GM12874 (cell line): ENCODE results near the gene MOV10.

Source experiments
- TF ChIP-seq, protein P1 (sequence below): IDR thresholded peaks from 2 replicates; pipeline ENCODE4 v1.5.1; 2011; ENCODE audit warnings: low read depth, mild to moderate bottlenecking, control low read depth, low read length, moderate library complexity; ENCODE audit not compliant: insufficient read depth

Gene MOV10

DNA sequence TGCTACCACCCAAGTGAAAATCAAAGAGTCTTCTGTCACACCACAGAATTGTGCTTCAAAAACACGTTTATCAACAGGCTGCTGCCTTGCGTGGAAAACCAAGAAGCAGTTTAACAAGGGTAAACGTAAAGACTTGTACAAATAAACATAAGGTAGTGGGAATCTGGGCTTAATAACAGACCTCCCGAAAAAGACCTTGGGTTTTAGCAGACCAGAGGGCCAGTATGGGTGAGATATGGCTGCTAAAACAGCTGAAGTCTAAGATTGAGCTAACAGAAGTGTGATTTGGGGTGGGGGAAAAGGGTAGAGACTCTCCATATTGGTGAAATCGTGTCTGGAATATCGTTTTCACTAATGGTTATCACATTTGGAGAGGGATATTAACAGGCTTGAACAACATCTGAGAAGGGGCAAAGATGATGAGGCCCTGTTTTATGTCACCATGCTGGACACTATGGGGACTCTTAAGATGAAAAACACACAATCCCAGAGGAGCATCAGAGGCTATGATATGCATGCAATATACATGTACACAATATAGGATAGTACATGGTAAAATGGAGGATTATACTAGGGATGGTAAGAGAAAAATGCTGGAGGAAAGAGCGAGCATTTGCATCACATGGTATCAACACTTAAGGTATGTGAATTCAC is 1.4 kb downstream of the MOV10 start:
- TF ChIP-seq, protein P1, sequence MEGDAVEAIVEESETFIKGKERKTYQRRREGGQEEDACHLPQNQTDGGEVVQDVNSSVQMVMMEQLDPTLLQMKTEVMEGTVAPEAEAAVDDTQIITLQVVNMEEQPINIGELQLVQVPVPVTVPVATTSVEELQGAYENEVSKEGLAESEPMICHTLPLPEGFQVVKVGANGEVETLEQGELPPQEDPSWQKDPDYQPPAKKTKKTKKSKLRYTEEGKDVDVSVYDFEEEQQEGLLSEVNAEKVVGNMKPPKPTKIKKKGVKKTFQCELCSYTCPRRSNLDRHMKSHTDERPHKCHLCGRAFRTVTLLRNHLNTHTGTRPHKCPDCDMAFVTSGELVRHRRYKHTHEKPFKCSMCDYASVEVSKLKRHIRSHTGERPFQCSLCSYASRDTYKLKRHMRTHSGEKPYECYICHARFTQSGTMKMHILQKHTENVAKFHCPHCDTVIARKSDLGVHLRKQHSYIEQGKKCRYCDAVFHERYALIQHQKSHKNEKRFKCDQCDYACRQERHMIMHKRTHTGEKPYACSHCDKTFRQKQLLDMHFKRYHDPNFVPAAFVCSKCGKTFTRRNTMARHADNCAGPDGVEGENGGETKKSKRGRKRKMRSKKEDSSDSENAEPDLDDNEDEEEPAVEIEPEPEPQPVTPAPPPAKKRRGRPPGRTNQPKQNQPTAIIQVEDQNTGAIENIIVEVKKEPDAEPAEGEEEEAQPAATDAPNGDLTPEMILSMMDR = no peak

DNA sequence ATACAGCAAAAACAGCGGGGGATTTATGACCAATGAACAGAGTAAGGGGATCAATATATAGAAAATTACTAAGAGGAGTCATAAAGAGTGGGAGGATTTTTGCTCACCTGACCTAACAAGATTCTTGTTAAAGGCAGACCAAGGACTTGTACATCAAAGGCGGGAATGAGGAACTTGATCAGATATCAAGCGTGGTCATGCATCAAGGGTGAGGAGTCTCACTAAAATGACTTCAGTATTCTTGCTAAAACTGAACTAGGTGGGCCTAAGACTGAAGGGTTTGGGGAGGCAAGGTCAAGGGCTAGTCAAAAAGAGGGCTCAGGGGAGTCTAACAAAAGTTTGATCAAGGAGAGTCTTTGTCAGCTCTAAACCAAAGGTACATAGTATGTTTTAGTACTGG is 2.1 kb downstream of the MOV10 start:
- TF ChIP-seq, protein P1 = no peak

DNA sequence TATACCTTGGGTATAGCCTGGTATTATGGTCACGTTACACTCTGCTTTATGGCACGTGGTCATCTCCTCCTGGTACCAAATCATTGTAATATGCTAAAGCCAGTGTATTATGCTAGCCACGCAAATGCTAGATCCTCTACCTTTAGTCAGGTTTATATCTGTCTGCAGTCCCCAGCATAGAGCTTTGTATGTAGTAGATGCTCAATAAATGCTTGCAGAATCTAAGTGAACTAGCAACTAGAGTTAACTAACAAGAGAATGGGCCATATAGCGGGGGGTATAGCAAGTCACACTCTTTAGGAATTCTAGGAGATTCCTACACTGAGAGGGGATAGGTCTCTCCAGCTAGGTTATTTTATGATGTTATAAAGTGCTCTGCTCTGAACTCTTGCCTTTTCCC is 3.0 kb downstream of the MOV10 start:
- TF ChIP-seq, protein P1 = no peak

DNA sequence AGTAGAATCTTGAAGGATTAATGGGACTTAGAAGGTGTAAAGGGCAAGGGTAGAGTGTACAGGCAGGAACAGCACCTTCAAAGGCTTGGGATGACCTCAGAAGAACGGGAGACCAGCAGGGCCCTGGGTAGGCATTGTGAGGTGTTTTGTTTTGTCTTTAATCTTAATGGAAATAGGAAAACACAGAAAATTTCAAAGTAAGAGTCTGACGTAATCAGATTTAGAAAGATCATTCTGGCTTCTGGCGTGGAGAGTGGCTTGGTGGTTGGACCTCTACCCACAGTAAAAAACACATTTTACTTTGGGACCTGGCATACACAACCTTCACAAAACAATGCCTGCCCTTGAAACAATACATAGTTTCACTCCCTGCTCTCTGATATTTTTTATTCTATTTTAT is 4.1 kb downstream of the MOV10 start:
- TF ChIP-seq, protein P1 = no peak

DNA sequence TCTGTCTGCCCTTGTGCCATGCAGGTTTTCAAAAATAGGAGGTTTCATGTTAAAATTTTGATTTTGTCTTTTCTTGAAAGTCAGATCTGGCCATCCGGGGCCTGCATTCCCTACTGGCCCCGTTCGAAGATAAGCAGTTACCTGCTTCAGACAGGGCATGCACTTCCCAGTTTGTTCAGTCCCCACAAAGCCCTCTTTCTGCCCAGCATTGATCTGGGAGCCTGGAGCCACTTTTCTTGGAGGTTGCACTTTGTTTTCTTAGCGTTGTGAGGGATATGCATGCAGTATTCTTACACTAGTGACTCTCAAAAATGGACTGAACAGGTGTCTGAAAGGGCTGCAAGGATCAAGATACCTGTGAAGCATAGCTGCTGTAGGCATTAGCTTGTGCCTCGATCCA is 11.5 kb downstream of the MOV10 start:
- TF ChIP-seq, protein P1 = no peak

DNA sequence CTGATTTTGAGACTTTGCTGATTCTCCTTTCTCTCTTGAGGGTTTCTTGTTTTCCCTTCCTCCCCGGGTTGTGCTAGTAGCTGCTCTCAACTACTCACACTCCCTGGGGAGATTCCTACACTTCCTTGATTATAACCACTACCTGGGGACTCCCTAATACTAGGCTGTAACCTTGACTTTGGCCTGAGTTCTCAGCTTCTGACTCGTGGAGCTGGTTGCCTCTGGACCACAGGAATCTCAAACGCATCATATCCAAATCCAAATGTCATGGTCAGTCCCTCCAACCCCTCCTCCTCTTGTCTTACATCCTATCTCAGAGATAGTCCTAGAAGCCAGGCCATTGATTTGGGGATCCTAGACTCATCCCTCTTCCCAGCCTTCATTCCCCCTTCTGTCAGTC is 12.0 kb downstream of the MOV10 start:
- TF ChIP-seq, protein P1 = no peak

DNA sequence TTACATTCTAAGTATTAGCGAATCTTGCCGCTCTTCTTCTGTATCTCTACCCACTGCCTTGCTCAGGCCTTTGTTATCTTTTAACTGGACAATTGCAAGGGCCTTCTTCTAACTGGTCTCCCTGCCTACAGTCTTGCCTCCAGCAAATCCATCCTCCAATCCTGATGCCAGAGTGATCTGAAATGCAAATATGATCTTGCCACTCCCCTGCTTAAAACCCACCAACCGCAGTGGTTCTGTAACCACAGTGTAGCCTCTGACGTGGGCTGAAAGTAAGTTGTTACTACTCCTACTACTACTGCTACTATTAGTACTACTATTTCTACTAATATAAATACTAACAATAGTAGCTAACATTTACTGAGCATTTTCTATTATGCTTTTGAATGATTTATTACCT is 12.4 kb downstream of the MOV10 start:
- TF ChIP-seq, protein P1 = no peak
